Measurements from ENCODE around the gene ITPR1. TPM values are rescaled to one million over a fixed set of nuclear protein-coding genes. Genes with fewer than 3 reads are reported as not detected.

ITPR1 gene
- total RNA-seq, 1 donor from 2014 or later, result 6.7 TPM

- H3K36me3 ChIP-seq (ENCODE audit: insufficient read depth, low read length), result no peaks in the 10 kb centered on the region
- H3K9ac ChIP-seq (ENCODE audit: low read length), result peak overlapping the region; percentile 56
- no peaks in the 10 kb centered on the region for H3K27me3 Mint-ChIP-seq (ENCODE audit: low read depth, unreplicated experiment)
- no peaks in the 10 kb centered on the region for H3K27me3 ChIP-seq (ENCODE audit: insufficient read depth, low read length)
- H2AFZ ChIP-seq (ENCODE audit: low read depth, low read length), result no peak overlapping the region
- peak overlapping the region; percentile 16 for H3K27ac Mint-ChIP-seq (ENCODE audit: unreplicated experiment)
- peaks cover 48% of the 10 kb centered on the region for H3K4me1 Mint-ChIP-seq (ENCODE audit: low read depth, unreplicated experiment)
- TF ChIP-seq CTCF (IDR thresholded peaks at IDR 0.05; ENCODE audit: insufficient read depth, low read depth, low read length), result no peak
- TF ChIP-seq EZH2 (IDR thresholded peaks at IDR 0.05; ENCODE audit: insufficient read depth, low read length), result no peak
- H3K4me1 ChIP-seq (ENCODE audit: insufficient read depth, low read length), result peaks cover 39% of the 10 kb centered on the region
- H3K36me3 Mint-ChIP-seq (ENCODE audit: low read depth, unreplicated experiment), result peaks cover 1% of the 10 kb centered on the region
- H3K4me3 Mint-ChIP-seq (ENCODE audit: unreplicated experiment), result no peak overlapping the region
- no peaks in the 10 kb centered on the region for H4K20me1 ChIP-seq (ENCODE audit: insufficient read depth, low read length)
- H3K27ac ChIP-seq (ENCODE audit: low read depth, low read length), result peak overlapping the region; percentile 74
- no peaks in the 10 kb centered on the region for H3K79me2 ChIP-seq (ENCODE audit: insufficient read depth, low read length)
- no peaks in the 10 kb centered on the region for H3K9me3 ChIP-seq (ENCODE audit: insufficient read depth, low read depth, low read length)
- peak overlapping the region; percentile 60 for H3K4me2 ChIP-seq (ENCODE audit: low read length)
- no peak for DNase-seq (ENCODE audit: low read depth)
- FAIRE-seq, result no peak
- no peaks in the 10 kb centered on the region for H3K9me3 Mint-ChIP-seq (ENCODE audit: unreplicated experiment)
- no peak overlapping the region for H3K4me3 ChIP-seq (ENCODE audit: insufficient read depth, low read depth, low read length)
Observed at GRCh38 chr3:4717363-4717740, 224.2 kb downstream of the ITPR1 start.

GRCh38 chr3:4718179-4718736 is 225.1 kb downstream of the ITPR1 start:
- TF ChIP-seq CTCF (IDR thresholded peaks at IDR 0.05; ENCODE audit: insufficient read depth, low read depth, low read length) (no peak), EZH2 (IDR thresholded peaks at IDR 0.05; ENCODE audit: insufficient read depth, low read length) (no peak)
- H3K4me2 ChIP-seq (ENCODE audit: low read length), result no peak overlapping the region
- H3K9ac ChIP-seq (ENCODE audit: low read length), result no peak overlapping the region
- no peak overlapping the region for H3K4me3 ChIP-seq (ENCODE audit: insufficient read depth, low read depth, low read length)
- Mint-ChIP-seq H3K27ac (ENCODE audit: unreplicated experiment) (peak overlapping the region; percentile 56), H3K36me3 (ENCODE audit: low read depth, unreplicated experiment) (peaks cover 1% of the 10 kb centered on the region), H3K4me3 (ENCODE audit: unreplicated experiment) (no peak overlapping the region), H3K4me1 (ENCODE audit: low read depth, unreplicated experiment) (peaks cover 50% of the 10 kb centered on the region), H3K9me3 (ENCODE audit: unreplicated experiment) (no peaks in the 10 kb centered on the region), H3K27me3 (ENCODE audit: low read depth, unreplicated experiment) (no peaks in the 10 kb centered on the region)
- no peak overlapping the region for H3K27ac ChIP-seq (ENCODE audit: low read depth, low read length)
- no peaks in the 10 kb centered on the region for H3K36me3 ChIP-seq (ENCODE audit: insufficient read depth, low read length)
- peaks cover 42% of the 10 kb centered on the region for H3K4me1 ChIP-seq (ENCODE audit: insufficient read depth, low read length)
- no peak for DNase-seq (ENCODE audit: low read depth)
- no peak overlapping the region for H2AFZ ChIP-seq (ENCODE audit: low read depth, low read length)
- FAIRE-seq, result no peak
- no peaks in the 10 kb centered on the region for H4K20me1 ChIP-seq (ENCODE audit: insufficient read depth, low read length)
- H3K79me2 ChIP-seq (ENCODE audit: insufficient read depth, low read length), result no peaks in the 10 kb centered on the region
- H3K9me3 ChIP-seq (ENCODE audit: insufficient read depth, low read depth, low read length), result no peaks in the 10 kb centered on the region
- no peaks in the 10 kb centered on the region for H3K27me3 ChIP-seq (ENCODE audit: insufficient read depth, low read length)

GRCh38 chr3:4719046-4719501 is 225.9 kb downstream of the ITPR1 start:
- no peaks in the 10 kb centered on the region for H3K9me3 Mint-ChIP-seq (ENCODE audit: unreplicated experiment)
- Histone ChIP-seq H2AFZ (ENCODE audit: low read depth, low read length) (no peak overlapping the region), H3K27me3 (ENCODE audit: insufficient read depth, low read length) (no peaks in the 10 kb centered on the region), H3K9ac (ENCODE audit: low read length) (no peak overlapping the region), H3K27ac (ENCODE audit: low read depth, low read length) (no peak overlapping the region), H3K4me3 (ENCODE audit: insufficient read depth, low read depth, low read length) (no peak overlapping the region), H3K9me3 (ENCODE audit: insufficient read depth, low read depth, low read length) (no peaks in the 10 kb centered on the region), H4K20me1 (ENCODE audit: insufficient read depth, low read length) (no peaks in the 10 kb centered on the region), H3K4me2 (ENCODE audit: low read length) (no peak overlapping the region), H3K4me1 (ENCODE audit: insufficient read depth, low read length) (peaks cover 48% of the 10 kb centered on the region), H3K79me2 (ENCODE audit: insufficient read depth, low read length) (no peaks in the 10 kb centered on the region), H3K36me3 (ENCODE audit: insufficient read depth, low read length) (no peaks in the 10 kb centered on the region)
- DNase-seq (ENCODE audit: low read depth) (no peak), FAIRE-seq (no peak)
- H3K27me3 Mint-ChIP-seq (ENCODE audit: low read depth, unreplicated experiment), result no peaks in the 10 kb centered on the region
- TF ChIP-seq EZH2 (IDR thresholded peaks at IDR 0.05; ENCODE audit: insufficient read depth, low read length), result no peak
- TF ChIP-seq CTCF (IDR thresholded peaks at IDR 0.05; ENCODE audit: insufficient read depth, low read depth, low read length), result no peak
- H3K27ac Mint-ChIP-seq (ENCODE audit: unreplicated experiment), result peak overlapping the region; percentile 8
- no peak overlapping the region for H3K4me3 Mint-ChIP-seq (ENCODE audit: unreplicated experiment)
- no peaks in the 10 kb centered on the region for H3K36me3 Mint-ChIP-seq (ENCODE audit: low read depth, unreplicated experiment)
- peaks cover 57% of the 10 kb centered on the region for H3K4me1 Mint-ChIP-seq (ENCODE audit: low read depth, unreplicated experiment)
